HG03439 (cell line): ENCODE results near the gene NT5E.

ENCODE experiments used
- ATAC-seq: cut with Tn5 transposase; IDR thresholded peaks from one replicate; pipeline ENCODE4 v1.9.1; 2021; ENCODE audit warnings: mild to moderate bottlenecking, moderate library complexity; ENCODE audit not compliant: unreplicated experiment

Gene NT5E

DNA sequence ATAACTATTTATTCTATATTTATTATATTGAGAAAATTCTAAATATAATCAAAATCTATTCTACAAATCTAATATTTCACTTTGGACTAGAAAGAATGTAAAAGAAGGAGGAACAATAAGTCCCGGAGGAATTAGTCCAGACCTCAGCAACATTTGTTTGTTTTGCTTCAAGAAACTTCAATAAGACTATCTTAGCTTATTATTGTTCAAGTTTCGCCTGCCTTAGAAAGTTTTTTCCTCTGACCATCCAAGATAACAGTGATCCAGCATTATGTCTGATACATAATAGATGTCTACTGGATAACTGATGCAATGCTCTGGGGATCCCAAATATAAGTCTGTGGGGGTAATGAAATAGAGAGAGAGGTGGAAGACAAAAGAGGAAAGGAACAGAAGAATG, 28.7 kb upstream of the NT5E start:
- ATAC-seq, result no peak

DNA sequence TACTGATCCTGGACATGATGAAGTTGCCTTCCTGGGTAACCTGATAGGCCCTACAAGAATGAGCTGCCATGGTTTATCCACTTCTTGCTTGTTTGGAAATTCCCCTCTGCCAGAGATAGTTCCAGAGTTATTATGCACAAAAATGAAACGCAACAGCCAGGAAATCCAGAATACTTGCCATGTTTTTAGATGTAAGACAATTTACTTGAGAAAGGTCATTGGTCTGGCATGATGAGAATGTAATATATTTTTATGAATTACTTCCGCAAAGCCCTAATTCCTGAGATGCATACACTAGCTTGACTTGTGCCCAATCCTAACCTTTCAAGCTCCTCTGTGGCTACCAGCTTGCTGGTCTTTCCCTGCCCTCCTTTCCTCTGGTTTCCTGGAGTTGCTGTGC, 27.9 kb upstream of the NT5E start:
- ATAC-seq, result no peak

DNA sequence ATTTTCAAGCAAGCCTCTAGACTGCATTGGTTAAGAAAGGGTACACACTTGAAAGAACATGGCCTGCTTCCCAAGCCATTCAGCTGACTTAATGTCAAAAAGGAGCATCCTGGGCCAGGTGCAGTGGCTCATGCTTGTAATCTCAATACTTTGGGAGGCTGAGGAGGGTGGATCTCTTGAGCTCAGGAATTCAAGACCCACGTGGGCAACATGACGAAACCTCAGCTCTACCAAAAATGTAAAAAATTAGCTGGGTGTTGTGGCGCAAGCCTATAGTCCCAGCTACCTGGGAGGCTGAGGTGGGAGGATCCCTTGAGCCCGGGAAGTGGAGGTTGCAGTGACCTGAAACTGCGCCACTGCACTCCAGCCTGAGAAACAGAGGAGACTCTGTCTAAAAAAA, 26.9 kb upstream of the NT5E start:
- ATAC-seq, result no peak

DNA sequence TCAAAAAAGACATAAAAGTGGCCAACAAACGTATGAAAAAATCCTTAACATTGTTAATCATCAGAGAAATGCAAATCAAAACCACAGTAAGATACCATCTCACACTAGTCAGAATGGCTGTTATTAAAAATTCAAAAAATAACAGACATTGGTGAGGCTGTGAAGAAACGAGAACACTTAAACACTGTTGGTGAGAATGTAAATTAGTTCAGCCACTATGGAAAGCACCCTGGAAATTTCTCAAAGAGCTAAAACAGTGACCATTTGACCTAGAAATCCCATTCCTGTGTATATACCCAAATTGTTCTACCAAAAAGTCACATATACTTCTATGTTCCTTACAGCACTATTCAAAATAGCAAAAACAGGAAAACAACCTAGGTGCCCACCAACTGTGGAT, 24.9 kb upstream of the NT5E start:
- ATAC-seq, result no peak

DNA sequence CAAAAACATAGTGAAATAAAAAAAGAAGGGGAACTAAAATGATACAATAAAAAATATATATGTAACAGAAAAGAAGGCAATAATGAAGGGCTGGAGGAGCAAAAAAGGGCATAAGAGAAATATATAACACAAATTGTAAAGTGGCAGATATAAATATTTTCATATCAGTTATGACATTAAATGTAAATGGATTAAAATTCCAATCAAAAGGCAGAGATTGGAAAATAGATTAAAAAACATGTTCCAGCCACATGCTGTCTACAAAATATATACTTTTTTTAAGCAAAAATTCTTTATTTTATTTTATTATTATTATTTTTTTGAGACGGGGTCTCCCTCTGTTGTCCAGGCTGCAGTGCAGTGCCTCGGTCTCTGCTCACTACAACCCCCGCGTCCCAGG, 23.9 kb upstream of the NT5E start:
- ATAC-seq, result no peak

DNA sequence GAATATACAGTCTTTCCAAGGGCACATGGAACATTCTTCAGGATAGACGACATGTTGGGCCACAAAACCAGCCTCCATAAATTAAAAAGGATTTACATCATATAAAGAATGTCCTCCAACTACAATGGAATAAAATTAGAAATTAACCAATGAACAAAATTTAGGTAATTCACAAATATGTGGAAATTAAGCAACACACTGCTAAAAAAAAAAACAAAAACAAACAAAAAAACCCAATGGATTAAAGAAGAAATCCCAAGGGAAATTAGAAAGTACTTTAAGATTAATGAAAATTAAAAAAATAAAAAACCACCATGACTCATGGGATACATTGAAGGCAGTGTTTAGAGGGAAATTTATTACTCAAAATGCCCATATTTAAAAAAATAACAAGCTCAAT, 21.4 kb upstream of the NT5E start:
- no peak for ATAC-seq

DNA sequence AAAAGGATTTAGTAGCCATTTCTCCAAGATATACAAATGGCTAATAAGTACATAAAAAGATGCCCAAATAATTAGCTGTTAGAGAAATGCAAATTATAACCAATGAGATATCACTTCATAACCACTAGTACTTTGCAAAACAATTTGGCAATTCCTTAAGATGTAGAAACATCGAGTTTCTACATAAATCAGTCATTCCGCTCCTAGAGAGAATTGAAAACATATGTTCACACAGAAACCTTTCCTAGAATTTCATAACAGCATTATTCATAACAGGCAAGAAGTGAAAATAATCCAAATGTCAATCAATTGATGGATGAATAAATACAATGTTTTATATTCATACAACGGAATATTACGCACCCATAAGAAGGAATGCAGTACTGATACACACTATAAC, 20.5 kb upstream of the NT5E start:
- no peak for ATAC-seq

DNA sequence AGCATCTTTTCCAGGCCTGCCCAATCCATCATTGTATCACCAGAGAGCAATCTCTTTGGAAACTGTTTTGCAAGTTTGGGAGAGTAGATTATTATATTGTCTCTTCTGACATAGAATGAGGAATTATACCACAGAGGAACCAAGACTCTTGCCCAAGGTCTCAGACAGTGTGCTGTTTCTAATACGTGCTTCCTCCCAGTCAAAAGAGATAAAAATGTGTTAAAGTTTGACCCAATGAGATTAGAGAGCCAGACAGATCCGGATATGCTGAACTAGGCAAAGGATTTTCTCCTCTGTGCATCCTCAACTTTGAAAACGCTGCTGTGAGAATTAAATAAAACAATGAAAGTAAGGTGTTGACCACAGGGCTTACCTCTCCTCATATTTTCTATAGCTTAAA, 18.6 kb upstream of the NT5E start:
- ATAC-seq, result no peak

DNA sequence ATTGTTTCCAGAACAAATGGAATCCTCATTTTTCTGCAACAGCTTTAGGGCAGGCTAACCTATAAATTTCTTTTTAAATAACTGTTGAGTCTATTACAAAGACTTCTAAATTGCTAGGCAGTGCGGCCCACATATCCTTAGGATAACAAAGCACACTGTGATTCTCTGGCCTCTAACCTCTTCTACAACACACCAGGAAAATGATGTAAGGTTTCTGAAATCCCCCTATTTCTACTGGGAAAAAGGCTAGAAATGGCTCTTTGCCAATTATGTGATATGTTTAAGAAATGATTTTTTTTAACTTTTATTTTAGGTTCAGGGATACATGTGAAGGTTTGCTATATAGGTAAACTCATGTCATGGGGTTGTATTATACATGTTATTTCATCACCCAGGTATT, 17.3 kb upstream of the NT5E start:
- ATAC-seq, result no peak

DNA sequence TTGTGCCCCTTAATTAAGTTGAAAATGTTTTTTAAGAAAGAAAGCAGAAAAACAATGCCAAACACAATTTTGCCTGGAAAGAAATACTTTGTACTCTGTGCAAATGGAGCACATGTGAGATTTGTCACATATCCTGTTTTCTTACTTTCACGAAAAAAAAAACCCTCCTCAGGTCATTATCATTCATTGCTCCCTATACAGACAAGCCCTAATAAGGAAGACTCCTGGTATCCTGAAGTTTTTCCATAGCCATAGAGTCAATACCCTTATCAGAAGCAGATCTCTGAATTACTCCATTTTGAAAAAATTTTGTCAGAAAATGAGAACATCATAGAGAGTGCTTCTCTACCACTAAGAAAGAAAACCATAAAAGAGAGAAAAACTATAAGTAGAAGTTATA, 14.0 kb upstream of the NT5E start:
- no peak for ATAC-seq

DNA sequence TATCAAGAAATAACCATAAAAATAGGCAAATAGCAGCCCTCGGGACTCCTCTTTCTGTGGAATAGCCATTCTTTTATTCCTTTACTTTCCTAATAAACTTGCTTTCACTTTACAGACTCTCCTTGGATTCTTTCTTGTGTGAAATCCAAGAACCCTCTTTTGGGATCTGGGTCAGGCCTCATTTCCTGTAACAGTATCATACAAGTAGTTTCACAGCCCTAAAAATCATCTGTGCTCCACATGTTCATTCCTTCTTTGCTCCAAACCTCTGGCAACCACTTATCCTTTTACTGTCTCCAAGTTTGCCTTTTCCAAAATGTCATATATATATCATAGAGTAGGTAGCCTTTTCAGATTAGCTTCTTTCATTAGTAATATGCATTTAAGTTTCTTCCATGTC, 13.5 kb upstream of the NT5E start:
- ATAC-seq, result no peak

DNA sequence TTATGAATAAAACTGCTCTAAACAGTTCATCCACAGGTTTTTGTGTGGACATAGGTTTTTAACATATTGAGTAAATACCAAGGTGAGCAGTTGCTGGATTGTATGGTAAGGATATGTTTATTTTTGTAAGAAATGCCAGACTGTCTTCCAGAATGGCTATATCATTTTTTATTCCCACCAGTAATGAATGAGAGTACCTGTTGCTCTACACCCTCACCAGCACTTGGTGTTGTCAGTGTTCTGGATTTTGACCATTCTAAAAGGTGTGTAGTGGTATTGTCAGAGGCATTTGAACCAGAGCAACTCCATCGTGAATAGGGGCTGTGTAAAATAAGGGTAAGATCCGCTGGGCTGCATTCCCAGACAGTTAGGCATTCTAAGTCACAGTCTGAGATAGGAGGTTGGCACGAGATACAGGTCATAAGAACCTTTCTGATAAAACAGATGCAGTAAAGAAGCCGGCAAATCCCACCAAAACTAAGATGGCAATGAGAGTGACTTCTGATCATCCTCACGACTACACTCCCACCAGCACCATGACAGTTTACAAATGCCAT, 12.9 kb upstream of the NT5E start:
- no peak for ATAC-seq

DNA sequence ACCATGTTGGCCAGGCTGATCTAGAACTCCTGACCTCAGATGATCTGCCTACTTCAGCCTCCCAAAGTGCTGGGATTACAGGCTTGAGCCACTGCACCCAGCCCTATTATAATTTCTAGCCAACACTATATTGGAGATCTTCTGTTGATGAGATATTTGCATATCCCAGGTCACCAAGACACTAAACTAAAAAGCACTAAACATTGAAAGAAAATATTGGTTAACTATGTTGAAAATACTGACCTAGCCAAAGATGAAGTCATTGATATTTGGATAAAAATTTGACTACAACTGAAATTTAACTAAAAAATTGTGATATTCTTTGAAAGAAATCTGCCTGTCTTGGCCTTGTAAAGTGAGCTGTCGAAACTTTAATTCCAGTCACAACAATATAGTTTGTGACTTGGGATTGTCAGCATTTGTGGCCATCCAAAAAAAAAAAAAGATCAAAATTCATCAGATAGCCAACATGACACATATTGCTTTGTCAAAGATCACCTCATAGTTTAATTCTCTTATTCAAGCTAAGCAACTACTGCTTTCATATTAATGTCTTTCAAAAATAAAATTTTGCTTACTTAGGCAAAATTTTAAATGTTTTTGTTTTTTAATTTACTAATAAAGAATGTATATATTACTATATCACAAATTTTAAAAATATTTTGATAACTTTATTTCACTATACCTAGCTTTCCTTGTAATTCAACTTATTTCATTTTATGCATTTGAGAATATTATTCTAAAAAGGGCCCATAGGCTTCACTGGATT, 6.3 kb upstream of the NT5E start:
- no peak for ATAC-seq

DNA sequence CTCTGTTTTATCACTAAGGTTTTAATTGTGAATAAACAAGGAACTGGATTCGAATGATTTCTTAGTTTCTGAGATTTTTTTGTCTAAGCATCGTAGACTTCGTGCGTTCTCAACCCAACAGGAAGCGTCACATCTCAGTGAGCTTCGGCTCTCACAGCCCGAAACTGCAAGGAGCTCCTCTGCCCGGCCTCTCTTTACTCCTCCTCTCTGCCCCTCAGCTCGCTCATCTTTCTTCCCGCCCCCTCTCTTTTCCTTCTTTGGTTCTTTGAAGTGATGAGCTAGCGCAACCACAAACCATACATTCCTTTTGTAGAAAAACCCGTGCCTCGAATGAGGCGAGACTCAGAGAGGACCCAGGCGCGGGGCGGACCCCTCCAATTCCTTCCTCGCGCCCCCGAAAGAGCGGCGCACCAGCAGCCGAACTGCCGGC, 480 bp upstream of the NT5E start:
- peak; percentile 66 for ATAC-seq

DNA sequence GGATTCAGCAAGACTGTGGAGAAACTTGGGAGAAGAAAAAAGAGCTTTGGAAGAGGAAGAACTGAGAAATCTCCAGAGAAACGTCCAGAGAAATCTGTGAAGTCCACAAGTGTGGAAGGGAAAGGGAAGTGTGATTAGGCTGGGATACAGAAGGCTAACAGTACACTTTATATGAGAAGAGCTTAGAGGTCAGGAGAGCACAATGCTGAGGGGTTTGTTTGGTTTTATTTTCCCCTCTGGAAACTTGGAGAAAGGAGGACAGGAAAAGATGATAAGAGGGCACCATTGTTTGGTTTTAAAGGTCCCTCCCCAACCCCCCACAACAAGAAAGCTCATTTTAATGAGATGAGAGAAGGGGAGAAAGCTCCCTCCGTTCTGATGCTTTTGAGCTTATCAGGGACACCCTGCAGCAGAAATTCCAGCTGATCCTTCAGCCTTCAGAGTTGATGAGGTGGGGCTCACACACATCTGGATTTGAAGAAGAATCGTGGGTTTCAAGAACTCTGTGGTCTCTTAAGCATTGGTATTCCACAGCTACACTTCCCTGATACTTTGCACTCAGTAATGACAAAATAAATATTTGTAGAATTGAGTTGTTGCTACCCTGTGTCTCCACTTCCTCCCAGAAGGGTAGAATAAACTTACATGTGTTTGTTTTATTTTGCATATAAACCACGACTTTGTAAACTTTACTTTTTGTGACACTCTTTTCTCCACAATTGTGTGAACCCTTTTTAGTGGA, 1.9 kb downstream of the NT5E start:
- ATAC-seq, result no peak

DNA sequence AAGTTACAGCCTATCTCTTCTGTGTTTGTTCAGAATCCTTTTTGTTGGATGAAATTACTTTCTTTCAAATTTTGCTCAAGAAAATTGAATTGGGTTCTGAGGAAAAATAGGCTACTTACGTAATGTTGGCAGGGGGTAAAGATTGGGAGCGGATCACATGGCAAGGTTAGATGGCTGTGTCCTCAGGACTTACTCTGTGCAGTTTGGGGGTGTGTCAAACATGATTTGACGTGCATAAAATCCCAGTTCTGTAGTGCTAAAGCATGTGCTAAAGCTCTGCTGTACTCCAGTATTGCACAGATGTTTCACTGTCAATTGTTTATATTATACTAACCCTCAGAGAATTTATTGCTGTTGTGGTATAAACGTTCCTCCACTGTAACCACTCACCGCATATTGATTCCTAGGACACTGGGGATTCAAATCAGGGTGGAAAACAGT, 2.6 kb downstream of the NT5E start:
- ATAC-seq, result no peak

DNA sequence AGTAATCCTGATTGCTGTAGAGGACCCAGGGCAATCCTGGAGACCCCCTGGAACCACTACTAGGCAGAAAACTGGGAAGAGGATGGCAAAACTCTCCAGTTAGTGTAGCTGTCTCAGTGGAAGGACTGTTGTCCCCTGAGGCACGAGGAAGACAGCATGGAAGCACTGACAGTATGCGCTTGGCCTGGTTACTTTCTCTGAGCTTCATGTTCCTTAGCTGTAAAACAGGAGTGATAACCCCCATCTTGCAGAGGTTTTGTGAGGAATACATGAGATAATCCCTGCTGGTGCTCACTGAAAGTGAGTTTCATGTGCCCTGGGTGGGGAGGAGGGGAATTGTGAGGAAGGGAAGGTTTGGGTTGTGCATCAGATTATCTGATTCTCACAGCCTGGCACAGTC, 3.2 kb downstream of the NT5E start:
- ATAC-seq, result no peak

DNA sequence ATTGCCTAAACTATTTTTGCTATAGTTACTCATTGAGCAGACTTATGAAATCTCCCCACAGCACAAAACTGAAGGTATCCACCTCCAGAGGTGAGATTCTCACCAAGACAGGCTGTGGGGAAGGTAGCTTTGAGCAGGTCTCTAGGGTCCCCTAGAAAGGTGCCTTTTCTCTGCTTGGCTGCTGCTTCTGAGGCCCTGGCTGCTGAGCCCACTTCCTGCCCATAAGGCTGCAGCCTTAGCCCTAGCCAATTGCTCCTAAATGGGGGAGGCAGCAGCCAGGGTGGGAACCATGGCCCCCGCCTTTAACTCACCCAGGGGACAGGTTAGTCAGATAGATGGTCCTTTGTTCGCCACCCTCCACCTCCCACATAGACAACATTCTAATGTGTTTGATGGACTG, 3.6 kb downstream of the NT5E start:
- ATAC-seq, result no peak

DNA sequence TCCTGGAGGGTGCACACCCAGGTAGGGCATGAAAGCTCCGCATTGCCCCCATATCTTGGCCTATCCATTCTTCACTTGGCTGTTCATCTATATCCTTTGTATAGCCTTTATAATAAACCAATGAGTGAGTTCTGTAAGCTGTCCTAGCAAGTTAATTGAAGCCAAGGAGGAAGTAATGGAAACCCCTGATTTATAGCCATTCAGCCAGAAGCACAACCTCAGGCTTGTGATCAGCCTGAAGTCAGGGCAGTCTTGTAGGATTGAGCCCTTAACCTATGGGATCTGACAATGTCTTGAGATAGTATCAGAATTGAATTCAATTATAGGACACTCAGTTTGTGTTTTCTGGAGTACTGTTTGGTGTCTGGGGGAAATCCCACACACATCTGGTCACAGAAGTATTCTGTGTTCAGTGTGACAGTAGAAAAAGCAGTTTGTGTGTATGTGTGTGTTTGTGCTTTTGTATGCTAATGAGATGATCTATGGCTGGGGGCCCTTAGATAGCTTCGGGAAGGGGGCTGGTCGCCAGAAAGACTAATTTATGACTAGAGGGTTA, 5.7 kb downstream of the NT5E start:
- ATAC-seq, result no peak

DNA sequence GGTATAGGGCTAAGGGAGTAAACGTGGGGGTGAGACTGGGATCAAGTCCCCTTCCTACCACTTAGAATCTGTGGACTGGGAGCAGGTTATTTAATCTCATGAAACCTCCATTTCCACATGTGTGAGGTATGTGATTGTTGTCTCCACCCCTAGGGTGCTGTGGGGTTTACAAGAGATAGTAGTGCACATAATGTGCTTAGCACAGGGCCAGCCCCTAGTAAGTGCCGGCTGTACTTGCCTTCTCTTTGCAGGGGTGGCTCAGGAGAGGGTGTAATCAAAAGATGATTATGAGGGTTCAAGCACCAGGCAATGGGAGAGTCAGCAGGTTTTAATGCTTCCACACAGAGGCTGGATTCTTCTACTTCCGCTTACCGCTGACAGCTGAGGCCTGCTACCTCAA, 6.9 kb downstream of the NT5E start:
- ATAC-seq, result no peak

DNA sequence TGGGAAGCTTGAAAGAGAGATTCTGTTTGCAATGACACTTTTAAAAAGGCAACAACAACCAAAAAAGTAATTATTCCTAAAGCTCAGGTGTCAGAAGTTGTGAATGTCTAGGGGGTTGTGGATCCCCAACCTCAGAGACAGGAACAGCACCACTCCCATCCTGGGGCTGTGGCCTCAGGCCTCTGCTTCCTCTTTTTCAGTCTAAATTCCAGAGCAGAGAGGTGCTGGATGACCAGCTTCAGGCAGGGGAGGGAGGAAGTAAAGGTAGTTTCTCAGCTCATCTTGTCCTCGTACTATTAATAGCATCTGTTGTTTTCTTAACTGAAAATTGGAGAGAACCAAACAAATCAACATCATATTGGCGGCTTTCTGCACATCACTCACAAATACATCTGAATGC, 8.3 kb downstream of the NT5E start:
- no peak for ATAC-seq

DNA sequence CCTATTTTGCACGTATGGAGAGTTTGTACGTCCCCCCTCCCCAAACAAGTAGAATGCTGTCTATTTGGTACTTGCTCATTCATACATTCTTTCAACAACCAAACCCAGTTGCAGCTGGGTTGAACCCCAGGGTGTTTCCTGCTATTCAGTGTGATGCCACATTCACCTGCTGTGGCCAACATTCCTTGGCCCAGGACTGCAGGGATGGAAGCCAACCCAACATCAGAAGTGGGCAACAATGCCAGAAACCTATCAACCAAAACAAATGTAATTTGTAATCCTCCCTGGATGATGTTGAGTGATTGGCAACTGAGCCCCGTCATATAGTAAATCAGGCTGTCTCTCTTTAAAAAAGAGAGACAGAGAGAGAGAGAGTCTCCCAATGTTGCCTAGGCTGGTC, 8.9 kb downstream of the NT5E start:
- no peak for ATAC-seq
